ENCODE results near the gene PNRC2.

PNRC2 gene

GRCh38 chr1:23922321-23922943 is 37.2 kb upstream of the PNRC2 start:
- DNase-seq: no peak
- Histone ChIP-seq H2BK120ac (ENCODE audit: low read depth, low read length) (no peak overlapping the region), H3K79me1 (replicated peaks; ENCODE audit: low read length, poor library complexity, severe bottlenecking) (no peaks in the 10 kb centered on the region), H3K9ac (ENCODE audit: low read length) (no peak overlapping the region), H2AK5ac (ENCODE audit: low read length, severe bottlenecking) (no peak overlapping the region), H2BK5ac (ENCODE audit: low read depth, low read length, poor library complexity, severe bottlenecking) (no peak overlapping the region), H3K14ac (ENCODE audit: low read length in 2 of 2) (no peak overlapping the region), H3K4me2 (ENCODE audit: low read length, poor library complexity, severe bottlenecking) (no peak overlapping the region), H3K36me3 (ENCODE audit: control insufficient read depth in 1 of 2, insufficient read depth in 2 of 2, low read depth in 1 of 2, low read length in 2 of 2) (no peaks in the 10 kb centered on the region), H4K8ac (ENCODE audit: low read length) (no peak overlapping the region), H2BK12ac (ENCODE audit: low read length in 2 of 2) (no peak overlapping the region), H3K9me3 (ENCODE audit: control insufficient read depth, low read length) (no peaks in the 10 kb centered on the region), H3K27me3 (ENCODE audit: control insufficient read depth in 1 of 2, insufficient read depth in 1 of 2, low read length in 2 of 2) (peaks cover 0 to 6% of the 10 kb centered on the region in 2 experiments), H3K4me3 (ENCODE audit: insufficient read depth in 1 of 2, low read depth in 1 of 2, low read length in 2 of 2) (no peak overlapping the region), H2BK15ac (ENCODE audit: low read depth, poor library complexity, severe bottlenecking) (no peak overlapping the region), H3K4ac (ENCODE audit: low read depth in 1 of 2, low read length in 2 of 2) (no peak overlapping the region), H3K18ac (ENCODE audit: low read depth in 1 of 2, low read length in 2 of 2) (no peak overlapping the region), H4K91ac (ENCODE audit: low read length) (no peak overlapping the region), H3K23ac (ENCODE audit: low read length in 2 of 2) (no peak overlapping the region), H2AFZ (ENCODE audit: low read depth, low read length) (no peak overlapping the region), H3K27ac (ENCODE audit: low read length, poor library complexity, severe bottlenecking) (no peak overlapping the region), H3K4me1 (ENCODE audit: control insufficient read depth, insufficient read depth, low read depth, low read length) (no peaks in the 10 kb centered on the region)
- WGBS: 93% methylated on average over 4 of the region's 8 CpGs

GRCh38 chr1:23923592-23924499 is 35.8 kb upstream of the PNRC2 start:
- no peaks in the 10 kb centered on the region for H3K79me1 ChIP-seq (replicated peaks; ENCODE audit: low read length, poor library complexity, severe bottlenecking)
- no peak overlapping the region for H3K14ac ChIP-seq (ENCODE audit: low read length in 2 of 2)
- no peak overlapping the region for H3K4me3 ChIP-seq (ENCODE audit: insufficient read depth in 1 of 2, low read depth in 1 of 2, low read length in 2 of 2)
- no peak overlapping the region for H4K91ac ChIP-seq (ENCODE audit: low read length)
- DNase-seq: no peak
- no peak overlapping the region for H3K4me2 ChIP-seq (ENCODE audit: low read length, poor library complexity, severe bottlenecking)
- no peak overlapping the region for H3K23ac ChIP-seq (ENCODE audit: low read length in 2 of 2)
- H3K9me3 ChIP-seq (ENCODE audit: control insufficient read depth, low read length): no peaks in the 10 kb centered on the region
- H3K18ac ChIP-seq (ENCODE audit: low read depth in 1 of 2, low read length in 2 of 2): no peak overlapping the region
- H2BK12ac ChIP-seq (ENCODE audit: low read length in 2 of 2): no peak overlapping the region
- H3K27me3 ChIP-seq (ENCODE audit: control insufficient read depth in 1 of 2, insufficient read depth in 1 of 2, low read length in 2 of 2): peaks cover 0 to 7% of the 10 kb centered on the region in 2 experiments
- no peak overlapping the region for H2BK15ac ChIP-seq (ENCODE audit: low read depth, poor library complexity, severe bottlenecking)
- no peak overlapping the region for H3K9ac ChIP-seq (ENCODE audit: low read length)
- H3K4me1 ChIP-seq (ENCODE audit: control insufficient read depth, insufficient read depth, low read depth, low read length): no peaks in the 10 kb centered on the region
- no peak overlapping the region for H3K27ac ChIP-seq (ENCODE audit: low read length, poor library complexity, severe bottlenecking)
- H2BK5ac ChIP-seq (ENCODE audit: low read depth, low read length, poor library complexity, severe bottlenecking): no peak overlapping the region
- H3K36me3 ChIP-seq (ENCODE audit: control insufficient read depth in 1 of 2, insufficient read depth in 2 of 2, low read depth in 1 of 2, low read length in 2 of 2): no peaks in the 10 kb centered on the region
- H2AFZ ChIP-seq (ENCODE audit: low read depth, low read length): no peak overlapping the region
- 89% methylated on average over 7 of the region's 8 CpGs for WGBS
- peak overlapping the region; percentile 82 for H2AK5ac ChIP-seq (ENCODE audit: low read length, severe bottlenecking)
- no peak overlapping the region for H3K4ac ChIP-seq (ENCODE audit: low read depth in 1 of 2, low read length in 2 of 2)
- H2BK120ac ChIP-seq (ENCODE audit: low read depth, low read length): no peak overlapping the region
- H4K8ac ChIP-seq (ENCODE audit: low read length): no peak overlapping the region

GRCh38 chr1:23924601-23925000 is 35.0 kb upstream of the PNRC2 start:
- Histone ChIP-seq H2BK15ac (ENCODE audit: low read depth, poor library complexity, severe bottlenecking) (no peak overlapping the region), H2BK5ac (ENCODE audit: low read depth, low read length, poor library complexity, severe bottlenecking) (no peak overlapping the region), H3K27me3 (ENCODE audit: control insufficient read depth in 1 of 2, insufficient read depth in 1 of 2, low read length in 2 of 2) (peaks cover 0 to 7% of the 10 kb centered on the region in 2 experiments), H3K4me1 (ENCODE audit: control insufficient read depth, insufficient read depth, low read depth, low read length) (peaks cover under 1% of the 10 kb centered on the region), H2BK12ac (ENCODE audit: low read length in 2 of 2) (no peak overlapping the region), H3K4me2 (ENCODE audit: low read length, poor library complexity, severe bottlenecking) (no peak overlapping the region), H4K8ac (ENCODE audit: low read length) (no peak overlapping the region), H3K18ac (ENCODE audit: low read depth in 1 of 2, low read length in 2 of 2) (no peak overlapping the region), H3K79me1 (replicated peaks; ENCODE audit: low read length, poor library complexity, severe bottlenecking) (no peaks in the 10 kb centered on the region), H3K4me3 (ENCODE audit: insufficient read depth in 1 of 2, low read depth in 1 of 2, low read length in 2 of 2) (no peak overlapping the region), H3K14ac (ENCODE audit: low read length in 2 of 2) (no peak overlapping the region), H3K36me3 (ENCODE audit: control insufficient read depth in 1 of 2, insufficient read depth in 2 of 2, low read depth in 1 of 2, low read length in 2 of 2) (no peaks in the 10 kb centered on the region), H2AFZ (ENCODE audit: low read depth, low read length) (no peak overlapping the region), H2BK120ac (ENCODE audit: low read depth, low read length) (no peak overlapping the region), H3K9me3 (ENCODE audit: control insufficient read depth, low read length) (no peaks in the 10 kb centered on the region), H3K27ac (ENCODE audit: low read length, poor library complexity, severe bottlenecking) (no peak overlapping the region), H4K91ac (ENCODE audit: low read length) (no peak overlapping the region), H3K4ac (ENCODE audit: low read depth in 1 of 2, low read length in 2 of 2) (no peak overlapping the region), H3K23ac (ENCODE audit: low read length in 2 of 2) (no peak overlapping the region), H2AK5ac (ENCODE audit: low read length, severe bottlenecking) (no peak overlapping the region), H3K9ac (ENCODE audit: low read length) (no peak overlapping the region)
- WGBS: 94% methylated on average over 11 of the region's 11 CpGs
- no peak for DNase-seq

GRCh38 chr1:23925279-23925678 is 34.3 kb upstream of the PNRC2 start:
- WGBS: 82% methylated on average over 3 of the region's 3 CpGs
- H3K36me3 ChIP-seq (ENCODE audit: control insufficient read depth in 1 of 2, insufficient read depth in 2 of 2, low read depth in 1 of 2, low read length in 2 of 2): no peaks in the 10 kb centered on the region
- no peak overlapping the region for H2BK120ac ChIP-seq (ENCODE audit: low read depth, low read length)
- no peak overlapping the region for H3K4me3 ChIP-seq (ENCODE audit: insufficient read depth in 1 of 2, low read depth in 1 of 2, low read length in 2 of 2)
- H3K9me3 ChIP-seq (ENCODE audit: control insufficient read depth, low read length): no peaks in the 10 kb centered on the region
- H2AFZ ChIP-seq (ENCODE audit: low read depth, low read length): no peak overlapping the region
- H3K18ac ChIP-seq (ENCODE audit: low read depth in 1 of 2, low read length in 2 of 2): no peak overlapping the region
- no peak overlapping the region for H2BK15ac ChIP-seq (ENCODE audit: low read depth, poor library complexity, severe bottlenecking)
- no peak overlapping the region for H2AK5ac ChIP-seq (ENCODE audit: low read length, severe bottlenecking)
- H3K27me3 ChIP-seq (ENCODE audit: control insufficient read depth in 1 of 2, insufficient read depth in 1 of 2, low read length in 2 of 2): peaks cover 0 to 7% of the 10 kb centered on the region in 2 experiments
- H3K9ac ChIP-seq (ENCODE audit: low read length): no peak overlapping the region
- no peaks in the 10 kb centered on the region for H3K79me1 ChIP-seq (replicated peaks; ENCODE audit: low read length, poor library complexity, severe bottlenecking)
- DNase-seq: no peak
- no peak overlapping the region for H3K14ac ChIP-seq (ENCODE audit: low read length in 2 of 2)
- no peak overlapping the region for H3K27ac ChIP-seq (ENCODE audit: low read length, poor library complexity, severe bottlenecking)
- H4K91ac ChIP-seq (ENCODE audit: low read length): no peak overlapping the region
- no peak overlapping the region for H3K23ac ChIP-seq (ENCODE audit: low read length in 2 of 2)
- H3K4ac ChIP-seq (ENCODE audit: low read depth in 1 of 2, low read length in 2 of 2): no peak overlapping the region
- peaks cover 1% of the 10 kb centered on the region for H3K4me1 ChIP-seq (ENCODE audit: control insufficient read depth, insufficient read depth, low read depth, low read length)
- H4K8ac ChIP-seq (ENCODE audit: low read length): no peak overlapping the region
- no peak overlapping the region for H2BK5ac ChIP-seq (ENCODE audit: low read depth, low read length, poor library complexity, severe bottlenecking)
- H2BK12ac ChIP-seq (ENCODE audit: low read length in 2 of 2): no peak overlapping the region
- H3K4me2 ChIP-seq (ENCODE audit: low read length, poor library complexity, severe bottlenecking): no peak overlapping the region

Measured in mesenchymal stem cell (in vitro differentiated cells and primary cell).